ENCODE results near the gene RAC2.

Gene RAC2

GRCh38 chr22:37244114-37244921, at the start of gene RAC2:
RAC2 (minus strand) TSS chr22:37244269; CDS start chr22:37244148, 121 bp downstream.
- peak; percentile 91 for DNase-seq

- DNase-seq: no peak
Measured at GRCh38 chr22:37293172-37293571, 49.1 kb upstream of the RAC2 start.

GRCh38 chr22:37292641-37293040, 48.6 kb upstream of the RAC2 start:
- DNase-seq: no peak

- DNase-seq: no peak
Measured at GRCh38 chr22:37291559-37292298, 47.7 kb upstream of the RAC2 start.

- no peak for DNase-seq
Measured at GRCh38 chr22:37290737-37291136, 46.7 kb upstream of the RAC2 start.

- no peak for DNase-seq
Measured at GRCh38 chr22:37289156-37289735, 45.2 kb upstream of the RAC2 start.

- no peak for DNase-seq
Measured at GRCh38 chr22:37288521-37288920, 44.5 kb upstream of the RAC2 start.

GRCh38 chr22:37287550-37287951, 43.5 kb upstream of the RAC2 start:
- DNase-seq: no peak

GRCh38 chr22:37285937-37286336, 41.9 kb upstream of the RAC2 start:
- DNase-seq: no peak

GRCh38 chr22:37284805-37285355, 40.8 kb upstream of the RAC2 start:
- DNase-seq: peak; percentile 59

- no peak for DNase-seq
Measured at GRCh38 chr22:37284126-37284804, 40.2 kb upstream of the RAC2 start.

GRCh38 chr22:37283393-37283937, 39.4 kb upstream of the RAC2 start:
- peak; percentile 62 for DNase-seq

GRCh38 chr22:37282385-37282677, 38.3 kb upstream of the RAC2 start, which contains the start of gene CYTH4:
CYTH4 (plus strand) TSS chr22:37282508; CDS start chr22:37282570, 62 bp downstream.
- DNase-seq: peak; percentile 74

- DNase-seq: no peak
Measured at GRCh38 chr22:37281646-37282384, 37.7 kb upstream of the RAC2 start.

- DNase-seq: no peak
Measured at GRCh38 chr22:37281195-37281594, 37.1 kb upstream of the RAC2 start.

GRCh38 chr22:37280718-37281117, 36.6 kb upstream of the RAC2 start:
- no peak for DNase-seq

- DNase-seq: no peak
Measured at GRCh38 chr22:37279331-37280181, 35.5 kb upstream of the RAC2 start.

GRCh38 chr22:37278261-37278660, 34.2 kb upstream of the RAC2 start:
- no peak for DNase-seq

- DNase-seq: no peak
Measured at GRCh38 chr22:37277384-37277783, 33.3 kb upstream of the RAC2 start.

GRCh38 chr22:37276776-37277175, 32.7 kb upstream of the RAC2 start:
- DNase-seq: no peak

- DNase-seq: no peak
Measured at GRCh38 chr22:37275622-37276021, 31.6 kb upstream of the RAC2 start.
